K562 (cell line): ENCODE results near the gene HPD. TPM values are rescaled to one million over a fixed set of nuclear protein-coding genes. Genes with fewer than 3 reads are reported as not detected.

Source experiments
- BDP1 ChIP-seq: IDR thresholded peaks from 3 replicates; pipeline ENCODE4 v1.6.1; 2011; ENCODE audit not compliant: insufficient read length, insufficient read depth
- DMBX1 ChIP-seq: fragments of 250-450 bp; sonication (Bioruptor Pico); IDR thresholded peaks from 2 replicates; pipeline ENCODE4 v1.8.0; 2022; ENCODE audit warnings: inconsistent platforms, mild to moderate bottlenecking, moderate library complexity, borderline replicate concordance
- FIP1L1 ChIP-seq: fragments of 200-400 bp; formaldehyde crosslinking; IDR thresholded peaks from 2 replicates; pipeline ENCODE4 v1.6.1; 2018; ENCODE audit warnings: mild to moderate bottlenecking, low read depth, low read length; ENCODE audit not compliant: poor library complexity, severe bottlenecking
- HNRNPK ChIP-seq: fragments of 200-400 bp; formaldehyde crosslinking; IDR thresholded peaks from one replicate; pipeline ENCODE4 v1.6.1; 2018; ENCODE audit warnings: mild to moderate bottlenecking, low read depth, low read length; ENCODE audit not compliant: poor library complexity, severe bottlenecking
- NFRKB ChIP-seq: fragments of 450-650 bp; IDR thresholded peaks from 2 replicates; pipeline ENCODE4 v1.6.1; 2016; ENCODE audit warnings: low read depth
- POLR2AphosphoS5 ChIP-seq: IDR thresholded peaks from 2 replicates; pipeline ENCODE4 v1.6.1; 2011; ENCODE audit warnings: mild to moderate bottlenecking, low read depth, low read length, moderate library complexity; ENCODE audit not compliant: control insufficient read depth, insufficient read depth
- RBBP5 ChIP-seq: fragments of 200-600 bp; sonication (generic); IDR thresholded peaks from 2 replicates; pipeline ENCODE4 v1.6.1; 2012; ENCODE audit warnings: borderline replicate concordance, mild to moderate bottlenecking, low read length, control low read depth, inconsistent platforms; ENCODE audit not compliant: insufficient read depth, poor library complexity, severe bottlenecking
- SMARCC2 ChIP-seq: fragments of 450-650 bp; IDR thresholded peaks from 2 replicates; pipeline ENCODE4 v1.6.1; 2017; ENCODE audit warnings: antibody characterized with exemption, moderate library complexity, mild to moderate bottlenecking, low read depth
- SMC3 ChIP-seq: conservative IDR thresholded peaks from 2 replicates; pipeline ENCODE4 v1.6.1; 2011; ENCODE audit warnings: low read depth, low read length, improper control_type of control experiment; ENCODE audit not compliant: insufficient read depth
- SRF ChIP-seq, 2 experiments: fragments of 250-450, 450-650 bp in 1 of 2; sonication (Bioruptor Pico) in 1 of 2; sonication (generic) in 1 of 2; formaldehyde crosslinking; IDR thresholded peaks; 2 replicates each; pipeline versions ENCODE4 v1.5.0 to v1.5.1; 2020 to 2022; ENCODE audit warnings: mild to moderate bottlenecking in 1 of 2, missing genetic modification reagents in 1 of 2
- TAL1 ChIP-seq: fragments of 450-650 bp; IDR thresholded peaks from 2 replicates; pipeline ENCODE4 v1.6.1; 2016; ENCODE audit warnings: mild to moderate bottlenecking
- TBP ChIP-seq: optimal IDR thresholded peaks from 2 replicates; pipeline ENCODE3; 2011; ENCODE audit warnings: low read depth, low read length, improper control_type of control experiment
- THRAP3 ChIP-seq: fragments of 450-650 bp; IDR thresholded peaks from 2 replicates; pipeline ENCODE4 v1.6.1; 2016; ENCODE audit warnings: mild to moderate bottlenecking, inconsistent platforms, borderline replicate concordance
- ZC3H11A ChIP-seq: IDR thresholded peaks from 2 replicates; pipeline ENCODE4 v1.6.1; 2012; ENCODE audit warnings: low read depth, low read length, improper control_type of control experiment
- ZKSCAN3 ChIP-seq: fragments of 250-450 bp; sonication (Bioruptor Pico); IDR thresholded peaks from 2 replicates; pipeline ENCODE4 v1.4.0; 2020
- ZNF253 ChIP-seq: fragments of 250-450 bp; sonication (Bioruptor Pico); conservative IDR thresholded peaks from 2 replicates; pipeline ENCODE4 v1.6.1; 2021; ENCODE audit warnings: mild to moderate bottlenecking
- polyA plus RNA-seq, 8 experiments: library from polyadenylated mRNA; depleted of rRNA in 4 of 8; stranded (reverse) in 5 of 8; unstranded in 3 of 8; fragments of >200 nt; fragmentation: Nextera tagmentation in 2 of 8; fragmentation: Illumina TruSeq in 1 of 8; extraction: Ambion mirVana in 2 of 8; extraction: Trizol in 1 of 8; gene quantifications; 2 replicates each; pipeline versions ENCODE4 v1.2.1 to v1.2.3, GENCODE V29; 2011 to 2014; ENCODE audit warnings: inconsistent platforms in 1 of 8, missing spikeins in 1 of 8
- total RNA-seq, 7 experiments: library from RNA; depleted of rRNA in 6 of 7; stranded (reverse); fragments of >200 nt in 6 of 7; fragmentation: Illumina TruSeq in 2 of 7; extraction: Trizol in 2 of 7; gene quantifications; 2 replicates each; pipeline versions ENCODE4 v1.2.1 to v1.2.3, GENCODE V29; 2011 to 2021; ENCODE audit warnings: low replicate concordance in 1 of 7
- TF ChIP-seq, protein P1 (sequence below): sonication (generic); formaldehyde crosslinking; IDR thresholded peaks from 2 replicates; pipeline ENCODE4 v1.8.0; 2022; ENCODE audit warnings: mild to moderate bottlenecking, missing genetic modification reagents, borderline replicate concordance
- TF ChIP-seq, protein P2 (sequence below): fragments of 200-800 bp; sonication (Bioruptor generic); IDR thresholded peaks from 2 replicates; pipeline ENCODE4 v1.6.1; 2017; ENCODE audit warnings: missing genetic modification characterization, missing compliant biosample characterization
- TF ChIP-seq, protein P3 (sequence below): fragments of 450-650 bp; IDR thresholded peaks from 2 replicates; pipeline ENCODE4 v1.6.1; 2016; ENCODE audit warnings: missing biosample characterization, missing genetic modification characterization
- TF ChIP-seq, protein P4 (sequence below): sonication (generic); formaldehyde crosslinking; IDR thresholded peaks from 2 replicates; pipeline ENCODE4 v1.4.0; 2020; ENCODE audit warnings: mild to moderate bottlenecking, missing genetic modification reagents

Gene HPD
- total and polyA plus RNA-seq, 9 of the 15 experiments (the other 6 are each of a cell fraction or from before 2014, with no cell fraction given): 0.06 to 0.29 (median 0.07) TPM; not detected in 4

GRCh38 chr12:121793838-121794533 lies 64.7 kb downstream of the HPD start (continued):
- TF ChIP-seq, protein P1, sequence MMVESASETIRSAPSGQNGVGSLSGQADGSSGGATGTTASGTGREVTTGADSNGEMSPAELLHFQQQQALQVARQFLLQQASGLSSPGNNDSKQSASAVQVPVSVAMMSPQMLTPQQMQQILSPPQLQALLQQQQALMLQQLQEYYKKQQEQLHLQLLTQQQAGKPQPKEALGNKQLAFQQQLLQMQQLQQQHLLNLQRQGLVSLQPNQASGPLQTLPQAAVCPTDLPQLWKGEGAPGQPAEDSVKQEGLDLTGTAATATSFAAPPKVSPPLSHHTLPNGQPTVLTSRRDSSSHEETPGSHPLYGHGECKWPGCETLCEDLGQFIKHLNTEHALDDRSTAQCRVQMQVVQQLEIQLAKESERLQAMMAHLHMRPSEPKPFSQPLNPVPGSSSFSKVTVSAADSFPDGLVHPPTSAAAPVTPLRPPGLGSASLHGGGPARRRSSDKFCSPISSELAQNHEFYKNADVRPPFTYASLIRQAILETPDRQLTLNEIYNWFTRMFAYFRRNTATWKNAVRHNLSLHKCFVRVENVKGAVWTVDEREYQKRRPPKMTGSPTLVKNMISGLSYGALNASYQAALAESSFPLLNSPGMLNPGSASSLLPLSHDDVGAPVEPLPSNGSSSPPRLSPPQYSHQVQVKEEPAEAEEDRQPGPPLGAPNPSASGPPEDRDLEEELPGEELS (CRISPR knock-in tag): peak; percentile 77
- no peak for TF ChIP-seq TBP
- TF ChIP-seq ZNF253 (CRISPR knock-in tag): no peak
- TF ChIP-seq HNRNPK: no peak
- TF ChIP-seq SMC3: peak; percentile 97
- no peak for TF ChIP-seq BDP1
- TF ChIP-seq, protein P2, sequence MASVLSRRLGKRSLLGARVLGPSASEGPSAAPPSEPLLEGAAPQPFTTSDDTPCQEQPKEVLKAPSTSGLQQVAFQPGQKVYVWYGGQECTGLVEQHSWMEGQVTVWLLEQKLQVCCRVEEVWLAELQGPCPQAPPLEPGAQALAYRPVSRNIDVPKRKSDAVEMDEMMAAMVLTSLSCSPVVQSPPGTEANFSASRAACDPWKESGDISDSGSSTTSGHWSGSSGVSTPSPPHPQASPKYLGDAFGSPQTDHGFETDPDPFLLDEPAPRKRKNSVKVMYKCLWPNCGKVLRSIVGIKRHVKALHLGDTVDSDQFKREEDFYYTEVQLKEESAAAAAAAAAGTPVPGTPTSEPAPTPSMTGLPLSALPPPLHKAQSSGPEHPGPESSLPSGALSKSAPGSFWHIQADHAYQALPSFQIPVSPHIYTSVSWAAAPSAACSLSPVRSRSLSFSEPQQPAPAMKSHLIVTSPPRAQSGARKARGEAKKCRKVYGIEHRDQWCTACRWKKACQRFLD (CRISPR knock-in tag): no peak
- TF ChIP-seq POLR2AphosphoS5: peak; percentile 43; the same call in 1 of the 2 replicates
- TF ChIP-seq, protein P3, sequence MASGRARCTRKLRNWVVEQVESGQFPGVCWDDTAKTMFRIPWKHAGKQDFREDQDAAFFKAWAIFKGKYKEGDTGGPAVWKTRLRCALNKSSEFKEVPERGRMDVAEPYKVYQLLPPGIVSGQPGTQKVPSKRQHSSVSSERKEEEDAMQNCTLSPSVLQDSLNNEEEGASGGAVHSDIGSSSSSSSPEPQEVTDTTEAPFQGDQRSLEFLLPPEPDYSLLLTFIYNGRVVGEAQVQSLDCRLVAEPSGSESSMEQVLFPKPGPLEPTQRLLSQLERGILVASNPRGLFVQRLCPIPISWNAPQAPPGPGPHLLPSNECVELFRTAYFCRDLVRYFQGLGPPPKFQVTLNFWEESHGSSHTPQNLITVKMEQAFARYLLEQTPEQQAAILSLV: no peak
- no peak for TF ChIP-seq SMARCC2
- no peak for TF ChIP-seq THRAP3
- no peak for TF ChIP-seq NFRKB
- TF ChIP-seq, protein P4, sequence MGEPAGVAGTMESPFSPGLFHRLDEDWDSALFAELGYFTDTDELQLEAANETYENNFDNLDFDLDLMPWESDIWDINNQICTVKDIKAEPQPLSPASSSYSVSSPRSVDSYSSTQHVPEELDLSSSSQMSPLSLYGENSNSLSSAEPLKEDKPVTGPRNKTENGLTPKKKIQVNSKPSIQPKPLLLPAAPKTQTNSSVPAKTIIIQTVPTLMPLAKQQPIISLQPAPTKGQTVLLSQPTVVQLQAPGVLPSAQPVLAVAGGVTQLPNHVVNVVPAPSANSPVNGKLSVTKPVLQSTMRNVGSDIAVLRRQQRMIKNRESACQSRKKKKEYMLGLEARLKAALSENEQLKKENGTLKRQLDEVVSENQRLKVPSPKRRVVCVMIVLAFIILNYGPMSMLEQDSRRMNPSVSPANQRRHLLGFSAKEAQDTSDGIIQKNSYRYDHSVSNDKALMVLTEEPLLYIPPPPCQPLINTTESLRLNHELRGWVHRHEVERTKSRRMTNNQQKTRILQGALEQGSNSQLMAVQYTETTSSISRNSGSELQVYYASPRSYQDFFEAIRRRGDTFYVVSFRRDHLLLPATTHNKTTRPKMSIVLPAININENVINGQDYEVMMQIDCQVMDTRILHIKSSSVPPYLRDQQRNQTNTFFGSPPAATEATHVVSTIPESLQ (CRISPR knock-in tag): peak; percentile 82; the same call in 1 of the 2 replicates
- TF ChIP-seq DMBX1: no peak; the same call in 1 of the 2 replicates
- TF ChIP-seq ZKSCAN3: no peak
- TF ChIP-seq FIP1L1: peak; percentile 95
- TF ChIP-seq ZC3H11A: no peak
- TF ChIP-seq TAL1: no peak
- TF ChIP-seq RBBP5: no peak
- peak in 1 of 2 experiments; percentile 81; a peak in 1 of 4 replicates for TF ChIP-seq SRF (CRISPR knock-in tag; IDR thresholded peaks at IDR 0.05)
